IgD-negative memory B cell (primary cell): Measurements from ENCODE around the gene NRXN2. TPM values are rescaled to one million over a fixed set of nuclear protein-coding genes. Genes with fewer than 3 reads are reported as not detected.

Experiments
- H3K27ac Mint-ChIP-seq, 3 donors: one replicate each; pipeline ENCODE4 v1.8.0; 2020 to 2022; ENCODE audit warnings: mild to moderate bottlenecking in 3 of 3, mixed read lengths in 3 of 3, moderate library complexity in 1 of 3
- H3K27me3 Mint-ChIP-seq: one replicate; pipeline ENCODE4 v1.8.0; 2021; ENCODE audit warnings: mixed read lengths
- H3K36me3 Mint-ChIP-seq: one replicate; pipeline ENCODE4 v1.8.0; 2020; ENCODE audit warnings: mild to moderate bottlenecking, mixed read lengths
- H3K4me1 Mint-ChIP-seq, 3 donors: one replicate each; pipeline ENCODE4 v1.8.0; 2020 to 2022; ENCODE audit warnings: mixed read lengths in 3 of 3, mild to moderate bottlenecking in 1 of 3
- H3K4me3 Mint-ChIP-seq, 4 donors: one replicate each; pipeline ENCODE4 v1.8.0; 2020 to 2022; ENCODE audit warnings: mild to moderate bottlenecking in 4 of 4, mixed read lengths in 4 of 4, moderate library complexity in 3 of 4
- H3K9me3 Mint-ChIP-seq, 3 donors: one replicate each; pipeline ENCODE4 v1.8.0; 2020 to 2021; ENCODE audit warnings: mixed read lengths in 3 of 3, mild to moderate bottlenecking in 1 of 3
- polyA plus RNA-seq: library from polyadenylated mRNA; unstranded; fragments of 300-500 nt; fragmentation: Illumina TruSeq; gene quantifications from one replicate; pipeline ENCODE4 v1.2.3, GENCODE V29; 2021

NRXN2 gene
- polyA plus RNA-seq, 1 donor from 2014 or later, result not detected

DNA sequence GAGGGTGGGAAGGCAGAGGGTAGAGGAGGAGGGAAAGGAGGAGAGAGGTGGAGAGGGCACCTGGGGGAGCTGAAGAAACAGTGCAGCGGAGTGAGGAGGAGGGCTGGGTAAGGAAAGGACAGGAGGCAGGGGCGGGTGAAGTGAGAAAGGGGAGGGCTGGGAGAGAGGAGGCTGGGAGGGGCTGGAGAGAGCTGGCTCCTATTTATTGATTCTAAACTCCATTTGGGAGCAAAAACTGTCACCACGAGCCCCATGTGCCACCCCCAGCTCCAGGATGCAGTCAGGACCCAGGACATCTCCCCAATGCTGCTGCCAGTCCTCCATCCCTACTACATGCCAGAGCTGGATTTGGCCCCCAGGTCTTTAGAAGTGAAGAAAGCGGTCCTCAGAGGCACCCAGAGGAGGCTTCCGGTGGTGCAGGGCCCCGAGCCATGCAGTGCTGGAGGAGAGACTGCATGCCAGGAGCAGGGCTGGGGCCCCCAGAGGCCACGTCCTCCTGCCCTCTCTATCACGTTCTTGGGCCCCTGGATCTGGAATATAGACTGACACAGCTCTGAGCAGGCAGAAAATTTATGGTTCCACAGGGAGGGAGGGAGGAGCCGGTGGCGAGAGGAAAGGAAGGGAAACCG lies 78.2 kb downstream of the NRXN2 start:
- Mint-ChIP-seq H3K27me3 (peaks cover 23% of the 10 kb centered on the region), H3K27ac (no peak overlapping the region), H3K9me3 (no peaks in the 10 kb centered on the region), H3K4me3 (no peak overlapping the region), H3K36me3 (peaks cover 2% of the 10 kb centered on the region), H3K4me1 (peaks cover 0 to 3% (median 0%) of the 10 kb centered on the region in 3 donors)

DNA sequence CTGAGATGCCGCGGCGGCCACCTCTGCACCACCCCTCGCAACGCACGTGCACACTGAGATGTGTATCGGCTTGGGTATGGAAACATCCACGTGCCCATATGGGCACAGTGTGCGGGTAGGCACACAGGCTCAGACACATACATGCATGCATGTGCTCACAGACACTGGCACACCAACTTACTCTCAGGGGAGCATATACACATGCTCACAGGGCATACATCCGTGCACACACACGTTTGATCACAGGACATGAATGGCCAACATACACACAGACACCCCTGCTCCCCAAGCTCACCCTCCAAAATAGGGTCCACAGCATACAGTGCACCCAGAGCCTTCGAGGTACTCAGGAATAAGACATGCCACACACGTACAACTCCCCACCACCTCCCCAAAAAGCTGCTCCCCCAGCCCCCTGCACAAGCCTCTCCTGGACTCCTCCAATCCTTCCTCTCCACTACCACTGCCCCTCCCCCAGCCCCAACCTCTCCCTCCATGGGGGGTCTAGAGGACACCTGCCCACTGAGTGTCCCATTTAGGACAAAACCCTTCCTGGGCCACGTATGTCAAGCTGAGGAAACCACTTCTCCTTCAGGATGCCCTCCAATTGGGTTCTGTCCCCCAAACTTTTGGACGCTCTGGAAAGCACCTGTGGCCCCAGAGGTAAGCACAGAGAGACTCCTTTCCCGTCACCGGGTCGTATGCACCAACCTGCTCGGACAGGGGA lies 78.9 kb downstream of the NRXN2 start:
- peaks cover 0 to 3% (median 0%) of the 10 kb centered on the region in 3 donors for H3K4me1 Mint-ChIP-seq
- peak overlapping the region in 1 of 3 donors; percentile 63 for H3K27ac Mint-ChIP-seq
- no peaks in the 10 kb centered on the region for H3K9me3 Mint-ChIP-seq
- peaks cover 2% of the 10 kb centered on the region for H3K36me3 Mint-ChIP-seq
- peak overlapping the region in 2 of 4 donors; percentile 4 to 59 for H3K4me3 Mint-ChIP-seq
- peaks cover 19% of the 10 kb centered on the region for H3K27me3 Mint-ChIP-seq

DNA sequence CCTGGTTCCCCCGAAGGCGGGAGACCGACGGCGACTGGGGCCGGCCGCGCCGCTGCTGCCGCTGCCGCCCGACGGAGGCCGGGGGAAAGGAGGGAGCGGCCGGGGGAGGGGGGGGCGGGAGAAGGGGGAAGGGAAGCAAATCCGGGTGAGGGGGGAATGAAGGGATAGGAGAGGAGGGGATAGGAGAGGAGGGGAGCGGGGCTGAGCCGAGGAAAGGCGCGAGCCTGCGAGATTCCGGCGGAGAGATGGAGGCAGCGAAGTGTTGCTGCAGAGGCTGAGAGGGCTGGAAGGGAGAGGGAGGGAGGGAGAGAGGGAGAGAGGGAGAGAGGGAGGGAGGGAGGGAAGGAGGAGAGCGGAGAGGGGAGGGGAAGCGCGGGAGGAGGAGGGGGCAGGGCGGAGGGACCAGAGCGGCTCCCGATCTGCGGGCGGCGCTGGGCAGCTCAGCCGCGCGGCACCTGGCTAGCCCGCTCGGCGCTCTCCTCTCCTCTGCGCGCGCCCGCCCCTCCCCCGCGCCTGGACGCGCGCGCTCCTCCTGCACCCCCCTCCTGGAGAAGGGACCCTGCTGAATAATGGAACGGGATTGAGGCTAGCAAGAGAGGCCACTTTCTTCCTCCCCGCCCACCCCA lies 79.6 kb downstream of the NRXN2 start:
- peak overlapping the region in 1 of 4 donors; percentile 59 for H3K4me3 Mint-ChIP-seq
- H3K4me1 Mint-ChIP-seq, result peaks cover 0 to 3% (median 0%) of the 10 kb centered on the region in 3 donors
- H3K9me3 Mint-ChIP-seq, result no peaks in the 10 kb centered on the region
- H3K27me3 Mint-ChIP-seq, result peaks cover 19% of the 10 kb centered on the region
- H3K36me3 Mint-ChIP-seq, result peaks cover 2% of the 10 kb centered on the region
- no peak overlapping the region for H3K27ac Mint-ChIP-seq

DNA sequence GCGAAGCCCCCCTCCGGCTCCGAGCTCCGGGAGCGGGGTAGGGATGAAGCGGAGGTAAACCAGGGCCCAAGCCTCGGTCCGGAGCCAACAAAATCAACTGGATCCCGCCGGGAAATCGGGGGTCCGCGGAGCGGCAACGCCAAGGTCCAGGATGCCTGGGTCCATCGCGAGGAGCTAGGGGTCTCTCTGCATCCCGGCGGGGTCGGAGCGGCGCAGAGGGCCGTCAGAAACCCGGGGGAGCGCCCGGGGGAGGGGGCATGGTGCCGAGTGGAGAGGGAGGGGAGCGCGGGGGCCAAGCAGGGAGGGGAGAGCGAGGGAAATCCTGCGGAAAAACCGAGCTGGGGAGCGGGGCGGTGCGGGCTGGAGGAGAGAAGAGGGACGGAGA lies 80.1 kb downstream of the NRXN2 start:
- peaks cover 21% of the 10 kb centered on the region for H3K27me3 Mint-ChIP-seq
- peaks cover 2% of the 10 kb centered on the region for H3K36me3 Mint-ChIP-seq
- H3K4me3 Mint-ChIP-seq, result no peak overlapping the region
- no peak overlapping the region for H3K27ac Mint-ChIP-seq
- H3K9me3 Mint-ChIP-seq, result no peaks in the 10 kb centered on the region
- peaks cover 0 to 3% (median 2%) of the 10 kb centered on the region in 3 donors for H3K4me1 Mint-ChIP-seq

DNA sequence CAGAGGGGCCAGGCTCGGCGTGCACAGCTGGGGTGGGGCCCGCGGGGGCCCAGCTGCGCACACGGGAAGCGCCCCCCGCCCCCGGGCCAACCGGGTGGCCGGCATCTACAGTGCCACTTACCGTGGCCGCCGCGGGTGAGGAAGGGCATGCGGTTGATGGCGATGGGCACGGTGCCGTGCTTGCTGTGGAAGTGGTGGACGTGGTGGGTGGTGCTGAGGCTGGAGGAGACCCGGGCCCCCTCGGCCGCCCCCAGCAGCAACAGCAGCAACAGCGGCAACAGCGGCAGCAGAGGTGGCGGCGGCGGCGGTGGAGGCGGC lies 80.6 kb downstream of the NRXN2 start:
- Mint-ChIP-seq H3K27me3 (peaks cover 24% of the 10 kb centered on the region), H3K4me3 (no peak overlapping the region), H3K36me3 (peaks cover 2% of the 10 kb centered on the region), H3K27ac (no peak overlapping the region), H3K9me3 (no peaks in the 10 kb centered on the region), H3K4me1 (peaks cover 0 to 6% (median 6%) of the 10 kb centered on the region in 3 donors)

DNA sequence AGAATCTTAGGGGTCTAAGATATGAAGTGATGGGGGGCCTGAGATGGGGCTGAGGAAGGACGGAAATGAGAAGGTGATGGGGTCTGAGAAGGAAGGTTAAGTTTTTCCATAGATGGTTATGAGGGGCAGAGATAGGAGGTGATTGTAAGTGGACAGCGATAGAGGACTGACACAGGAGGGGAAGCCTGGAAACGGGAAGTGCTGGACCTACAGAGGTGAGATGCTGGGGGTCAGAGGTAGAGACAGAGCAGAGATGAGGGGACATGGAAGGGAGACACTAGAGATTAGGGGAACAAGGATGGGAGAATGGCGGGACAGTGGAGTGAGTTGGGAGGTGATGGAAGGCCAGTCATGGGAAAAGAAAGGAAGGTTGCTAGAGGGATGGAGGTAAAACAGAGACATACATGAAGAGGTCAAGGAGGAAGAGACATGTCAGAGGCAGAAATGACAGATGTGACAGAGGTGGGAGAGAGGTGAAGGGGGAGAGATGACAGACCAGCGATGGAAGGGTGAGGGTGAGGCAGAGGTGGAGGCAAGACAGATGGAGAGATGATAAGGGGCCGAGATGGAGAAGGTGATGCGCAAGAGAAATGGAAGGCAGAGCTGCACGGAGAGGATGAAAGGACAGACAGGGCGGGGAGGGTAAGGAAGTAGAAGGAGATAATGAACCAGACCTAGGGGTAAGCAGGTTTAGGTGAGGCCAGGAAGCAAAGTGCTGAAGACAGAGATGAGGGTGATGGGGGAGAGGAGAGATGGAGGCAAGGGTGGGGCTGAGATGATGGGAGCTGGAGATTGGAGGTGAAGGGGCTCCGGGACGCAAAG lies 81.2 kb downstream of the NRXN2 start:
- Mint-ChIP-seq H3K4me1 (peaks cover 0 to 6% (median 6%) of the 10 kb centered on the region in 3 donors), H3K36me3 (peaks cover 2% of the 10 kb centered on the region), H3K27ac (no peak overlapping the region), H3K4me3 (no peak overlapping the region), H3K27me3 (peaks cover 23% of the 10 kb centered on the region), H3K9me3 (no peaks in the 10 kb centered on the region)

DNA sequence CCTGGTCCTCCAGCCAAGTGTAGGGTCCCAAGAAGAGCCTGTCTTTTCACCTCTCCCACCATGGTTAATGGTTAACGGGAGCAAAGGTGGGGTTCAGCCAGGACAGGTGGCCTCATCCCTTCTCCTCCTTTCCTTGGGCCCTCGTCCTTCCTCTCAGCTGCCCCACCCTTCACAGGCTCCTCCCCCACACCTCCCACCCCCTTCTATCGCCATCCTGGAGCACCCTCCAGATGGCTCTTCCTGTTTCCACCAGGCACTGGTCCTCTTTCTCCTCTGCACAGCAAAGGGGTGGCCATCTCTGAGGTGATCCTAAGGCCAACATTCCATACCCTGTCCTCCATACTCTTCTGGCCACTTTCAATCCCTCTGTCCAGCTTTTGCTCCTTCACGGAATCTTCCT lies 83.1 kb downstream of the NRXN2 start:
- no peak overlapping the region for H3K4me3 Mint-ChIP-seq

DNA sequence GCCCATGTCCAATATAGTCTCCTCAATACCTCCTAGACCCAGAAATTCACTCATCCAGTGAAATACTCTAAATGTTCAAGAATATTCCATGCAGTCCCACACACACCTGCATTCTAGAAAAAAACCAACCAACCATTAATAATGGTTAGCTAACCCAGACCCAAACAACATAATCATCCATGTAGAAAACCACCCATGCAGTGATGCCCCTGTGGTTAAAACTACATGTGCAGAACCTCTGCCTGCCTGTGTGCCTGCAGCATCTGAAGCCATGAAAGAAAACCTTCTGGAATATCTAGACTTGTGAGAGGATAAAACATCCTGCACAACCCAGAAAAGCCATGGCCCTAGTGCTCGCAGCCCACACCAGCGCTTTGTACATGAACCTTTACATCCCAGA lies 84.2 kb downstream of the NRXN2 start:
- Mint-ChIP-seq H3K4me1 (peaks cover 0 to 12% (median 5%) of the 10 kb centered on the region in 3 donors), H3K4me3 (peak overlapping the region in 2 of 4 donors; percentile 32 to 33), H3K27me3 (peaks cover 26% of the 10 kb centered on the region), H3K9me3 (no peaks in the 10 kb centered on the region), H3K27ac (peak overlapping the region in 1 of 3 donors; percentile 70), H3K36me3 (no peaks in the 10 kb centered on the region)

More for the DNA sequence above, 83.1 kb downstream of the NRXN2 start:
- Mint-ChIP-seq H3K36me3 (no peaks in the 10 kb centered on the region), H3K9me3 (no peaks in the 10 kb centered on the region), H3K27ac (no peak overlapping the region), H3K27me3 (peaks cover 26% of the 10 kb centered on the region), H3K4me1 (peaks cover 0 to 7% (median 6%) of the 10 kb centered on the region in 3 donors)

DNA sequence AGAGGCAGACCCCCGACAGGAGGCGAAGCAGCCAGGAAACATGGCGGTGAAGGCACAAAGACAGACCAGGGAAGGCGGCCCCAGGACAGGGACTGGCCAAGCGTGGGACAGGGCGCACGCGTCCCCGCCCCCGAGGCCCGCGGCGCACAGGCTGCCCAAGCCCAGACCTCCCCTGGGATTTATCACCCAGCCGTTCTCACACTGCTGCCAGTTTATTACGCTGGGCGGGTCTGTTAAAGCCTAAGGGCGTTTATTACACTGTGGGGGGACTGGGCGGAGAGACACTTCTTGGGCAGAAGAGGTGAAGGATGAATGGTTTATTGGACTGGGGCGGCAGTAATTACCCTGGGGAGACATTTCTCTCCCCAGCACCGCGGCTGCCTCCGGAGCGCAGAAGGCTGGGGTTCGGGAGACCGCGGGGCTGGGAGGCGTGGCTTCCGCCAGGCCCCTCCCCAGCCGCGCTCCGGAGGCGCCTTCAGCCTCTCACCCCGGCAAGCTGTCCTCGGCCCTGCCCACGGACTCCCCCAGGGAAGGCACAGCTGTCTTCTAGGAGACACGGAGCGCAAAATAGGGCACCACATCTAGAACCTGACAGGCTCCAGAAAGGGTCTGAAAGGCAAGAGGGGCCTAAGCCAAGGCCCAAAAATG lies 84.9 kb downstream of the NRXN2 start:
- Mint-ChIP-seq H3K9me3 (no peaks in the 10 kb centered on the region), H3K27me3 (peaks cover 28% of the 10 kb centered on the region), H3K4me3 (peak overlapping the region in 3 of 4 donors; percentile 32 to 44 (median 33)), H3K4me1 (peaks cover 0 to 15% (median 8%) of the 10 kb centered on the region in 3 donors), H3K36me3 (no peaks in the 10 kb centered on the region), H3K27ac (no peak overlapping the region)

DNA sequence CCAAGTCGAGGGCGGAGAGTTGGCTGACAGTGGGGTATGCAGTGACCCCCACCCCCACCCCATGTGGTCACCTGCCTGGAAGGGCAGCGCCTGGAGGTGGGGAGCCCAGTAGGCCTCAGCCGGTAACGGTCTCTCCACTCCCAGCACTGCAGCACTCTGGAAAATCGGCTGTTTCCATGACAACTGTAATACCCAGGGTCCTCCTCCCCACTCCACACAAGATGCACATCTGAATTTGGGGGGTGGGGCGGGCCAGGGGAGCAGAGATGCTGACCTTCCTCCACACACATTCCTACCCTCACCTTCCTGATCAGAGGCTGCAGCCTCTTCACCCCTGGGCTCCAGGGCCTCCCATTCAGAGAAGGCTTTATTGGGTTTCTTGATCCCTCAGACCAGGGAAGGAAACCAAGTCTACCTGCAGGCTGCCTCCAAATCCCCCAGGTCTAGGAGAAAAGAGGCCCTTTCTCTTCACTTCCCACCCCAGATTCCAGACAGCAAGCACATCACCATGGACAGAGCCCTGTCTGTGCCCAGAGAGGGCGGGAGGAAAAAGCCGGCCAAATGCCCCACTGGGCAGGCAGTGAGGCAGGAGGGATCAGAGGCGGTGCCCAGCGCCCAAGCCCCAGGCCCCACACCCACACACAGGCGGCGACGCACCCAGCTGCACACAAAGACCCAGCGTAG lies 85.5 kb downstream of the NRXN2 start:
- Mint-ChIP-seq H3K27ac (no peak overlapping the region), H3K9me3 (no peaks in the 10 kb centered on the region), H3K36me3 (no peaks in the 10 kb centered on the region), H3K4me3 (peak overlapping the region in 1 of 4 donors; percentile 32), H3K27me3 (peaks cover 28% of the 10 kb centered on the region), H3K4me1 (peaks cover 0 to 15% (median 8%) of the 10 kb centered on the region in 3 donors)

DNA sequence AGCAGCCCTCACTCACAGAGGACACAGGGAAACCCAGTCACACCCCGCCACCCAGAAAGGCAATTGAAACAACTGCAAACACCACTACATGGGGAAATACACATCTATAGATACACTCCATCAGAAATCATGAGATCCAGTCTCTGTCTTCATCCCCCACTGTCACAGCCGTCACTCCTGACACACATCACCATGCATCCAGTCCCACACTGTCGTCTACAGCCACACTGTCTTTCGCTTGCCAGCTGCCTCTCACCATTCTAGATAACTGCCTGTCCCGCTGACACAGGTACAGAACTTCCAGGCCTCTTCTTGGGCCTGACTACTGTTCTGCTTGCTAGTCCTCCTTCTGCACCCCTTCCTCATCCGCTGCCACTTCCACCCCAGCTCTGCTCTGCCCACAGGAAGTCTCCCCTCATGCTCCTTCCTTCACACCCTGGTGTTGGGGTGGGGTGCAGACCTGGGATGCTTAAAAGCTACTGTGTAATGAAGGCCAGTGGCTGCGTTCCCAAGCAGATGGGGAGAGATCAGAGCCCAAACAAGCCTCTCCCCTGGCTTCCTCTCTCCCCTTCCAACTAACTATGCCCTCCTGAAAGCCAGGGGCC lies 89.3 kb downstream of the NRXN2 start:
- H3K9me3 Mint-ChIP-seq, result no peaks in the 10 kb centered on the region
- H3K4me1 Mint-ChIP-seq, result peaks cover 4 to 21% (median 16%) of the 10 kb centered on the region in 3 donors
- H3K27ac Mint-ChIP-seq, result peak overlapping the region in 1 of 3 donors; percentile 35
- peaks cover 30% of the 10 kb centered on the region for H3K27me3 Mint-ChIP-seq
- peak overlapping the region in 1 of 4 donors; percentile 10 for H3K4me3 Mint-ChIP-seq
- H3K36me3 Mint-ChIP-seq, result no peaks in the 10 kb centered on the region

DNA sequence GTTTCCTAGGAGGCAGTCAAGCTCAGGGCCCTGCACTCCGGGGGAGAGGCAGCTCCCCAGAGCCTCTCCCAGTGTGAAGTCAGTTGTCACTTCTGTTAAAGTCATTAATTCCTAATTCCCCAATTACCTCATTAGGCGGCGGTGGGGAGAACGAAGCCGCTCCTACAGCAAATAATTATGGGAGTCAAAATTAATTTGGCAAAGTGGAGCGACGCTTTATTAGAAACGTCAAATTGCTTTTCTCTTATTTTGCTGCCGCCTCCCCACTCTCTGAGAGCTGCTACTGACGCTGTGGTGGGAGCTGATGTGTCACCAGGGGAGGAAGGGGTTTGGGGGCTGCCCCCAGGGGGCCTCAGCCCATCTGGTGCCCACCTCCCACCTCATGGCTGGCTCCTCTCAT lies 90.3 kb downstream of the NRXN2 start:
- peaks cover 4 to 17% (median 14%) of the 10 kb centered on the region in 3 donors for H3K4me1 Mint-ChIP-seq
- H3K27me3 Mint-ChIP-seq, result peaks cover 26% of the 10 kb centered on the region
- no peak overlapping the region for H3K27ac Mint-ChIP-seq
- H3K36me3 Mint-ChIP-seq, result no peaks in the 10 kb centered on the region
- no peaks in the 10 kb centered on the region for H3K9me3 Mint-ChIP-seq
- no peak overlapping the region for H3K4me3 Mint-ChIP-seq

DNA sequence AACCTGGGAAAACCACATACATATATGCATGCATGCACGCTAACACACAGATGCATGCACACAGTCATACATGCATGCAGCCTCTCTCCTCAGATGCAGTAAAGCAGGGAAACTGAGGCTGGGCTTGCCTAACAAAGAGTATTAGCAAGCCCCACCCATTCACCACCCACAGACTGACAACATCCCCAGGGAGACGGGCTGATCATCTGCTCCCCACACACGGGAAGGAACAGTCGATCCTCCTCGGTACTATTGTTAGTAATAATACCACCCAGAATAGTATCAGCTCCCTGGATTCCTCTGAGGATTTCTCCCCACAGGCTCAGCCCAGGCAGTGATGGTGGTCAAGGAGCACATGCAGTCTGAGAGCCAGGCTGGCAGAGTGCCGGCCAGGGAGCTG lies 90.8 kb downstream of the NRXN2 start:
- Mint-ChIP-seq H3K27me3 (peaks cover 25% of the 10 kb centered on the region), H3K4me1 (peaks cover 4 to 15% (median 12%) of the 10 kb centered on the region in 3 donors), H3K9me3 (no peaks in the 10 kb centered on the region), H3K36me3 (no peaks in the 10 kb centered on the region), H3K27ac (peak overlapping the region in 1 of 3 donors; percentile 94), H3K4me3 (peak overlapping the region in 1 of 4 donors; percentile 39)
